Vagina (tissue), 2 donors: Measurements from ENCODE around the gene BTBD8.

Source experiments
- CTCF ChIP-seq, 3 experiments: fragments of 450-650 bp in 2 of 3; fragments of 200-600 bp in 1 of 3; sonication (generic) in 1 of 3; IDR thresholded peaks; one replicate each; pipeline ENCODE4 v1.5.1; 2017 to 2019; ENCODE audit warnings: antibody characterized with exemption in 3 of 3, mild to moderate bottlenecking in 2 of 3, moderate library complexity in 2 of 3
- POLR2A ChIP-seq, 2 donors: fragments of 450-650 bp; IDR thresholded peaks; one replicate each; pipeline ENCODE4 v1.6.1; 2017; ENCODE audit warnings: antibody characterized with exemption in 2 of 2, mild to moderate bottlenecking in 2 of 2, moderate library complexity in 2 of 2
- POLR2AphosphoS5 ChIP-seq, 2 donors: sonication (generic); formaldehyde crosslinking; IDR thresholded peaks; one replicate each; pipeline ENCODE4 v1.9.0; 2017; ENCODE audit warnings: antibody characterized with exemption in 2 of 2, mild to moderate bottlenecking in 2 of 2, low read depth in 1 of 2; ENCODE audit not compliant: insufficient read depth in 1 of 2

- TF ChIP-seq CTCF (IDR thresholded peaks at IDR 0.05), result no peak
- TF ChIP-seq POLR2A (IDR thresholded peaks at IDR 0.05), result no peak
- TF ChIP-seq POLR2AphosphoS5 (IDR thresholded peaks at IDR 0.05; ENCODE audit: insufficient read depth in 1 of 2, low read depth in 1 of 2), result no peak
Observed at GRCh38 chr1:92217721-92218120, 137.6 kb downstream of the BTBD8 start, which contains the start of gene C1orf146.
